ENCODE results near the gene GRB7.

GRB7 gene

GRCh38 chr17:39792526-39793221, 54.9 kb downstream of the GRB7 start:
- no peak for ATAC-seq (ENCODE audit: low read depth)
- Mint-ChIP-seq H3K4me3 (peak overlapping the region; percentile 82), H3K4me1 (peaks cover 43% of the 10 kb centered on the region), H3K36me3 (peaks cover 31% of the 10 kb centered on the region), H3K27me3 (no peaks in the 10 kb centered on the region), H3K27ac (peak overlapping the region; percentile 87), H3K9me3 (no peaks in the 10 kb centered on the region)
- DNase-seq (ENCODE audit: low spot score in 2 of 2): no peak

GRCh38 chr17:39793301-39793872, 55.6 kb downstream of the GRB7 start:
- Mint-ChIP-seq H3K4me3 (peak overlapping the region; percentile 82), H3K4me1 (peaks cover 44% of the 10 kb centered on the region), H3K9me3 (no peaks in the 10 kb centered on the region), H3K36me3 (peaks cover 30% of the 10 kb centered on the region), H3K27ac (peak overlapping the region; percentile 87), H3K27me3 (no peaks in the 10 kb centered on the region)
- DNase-seq (ENCODE audit: low spot score in 2 of 2): no peak
- no peak for ATAC-seq (ENCODE audit: low read depth)

- peak overlapping the region; percentile 87 for H3K27ac Mint-ChIP-seq
- DNase-seq (ENCODE audit: low spot score in 2 of 2) (peak; percentile 30 to 67), ATAC-seq (ENCODE audit: low read depth) (peak; percentile 96)
- H3K27me3 Mint-ChIP-seq: no peaks in the 10 kb centered on the region
- H3K4me1 Mint-ChIP-seq: peaks cover 52% of the 10 kb centered on the region
- H3K36me3 Mint-ChIP-seq: peaks cover 30% of the 10 kb centered on the region
- no peaks in the 10 kb centered on the region for H3K9me3 Mint-ChIP-seq
- H3K4me3 Mint-ChIP-seq: peak overlapping the region; percentile 56
Measured at GRCh38 chr17:39794249-39794970, 56.7 kb downstream of the GRB7 start.
